Measurements from ENCODE around the gene SDHD. TPM values are rescaled to one million over a fixed set of nuclear protein-coding genes. Genes with fewer than 3 reads are reported as not detected.

The SDHD gene
- total and polyA plus RNA-seq, 9 of the 15 experiments (the other 6 are each of a cell fraction or from before 2014, with no cell fraction given): 150 to 1,225 (median 215) TPM

- TF ChIP-seq CREB5 (CRISPR knock-in tag; IDR thresholded peaks at IDR 0.05) (no peak), ZBTB9 (CRISPR knock-in tag; IDR thresholded peaks at IDR 0.05) (peak; percentile 5; the same call in 1 of the 2 replicates), EWSR1 (IDR thresholded peaks at IDR 0.05; ENCODE audit: borderline replicate concordance, low read depth, partially characterized antibody) (no peak), MAFG (tag; conservative IDR thresholded peaks at IDR 0.05) (no peak), SRSF3 (IDR thresholded peaks at IDR 0.05; ENCODE audit: insufficient read depth, low read length) (no peak), DIDO1 (tag; IDR thresholded peaks at IDR 0.05; ENCODE audit: low read depth) (peak; percentile 75), SMARCA4 (IDR thresholded peaks at IDR 0.05) (no peak), KAT8 (IDR thresholded peaks at IDR 0.05; ENCODE audit: low read depth) (peak; percentile 66; the same call in 1 of the 2 replicates), GTF2B (IDR thresholded peaks at IDR 0.05; ENCODE audit: extremely low read depth, insufficient read length) (no peak), NFIC (IDR thresholded peaks at IDR 0.05) (peak; percentile 30; the same call in 1 of the 2 replicates), MED1 (CRISPR knock-in tag; IDR thresholded peaks at IDR 0.05; ENCODE audit: borderline replicate concordance) (no peak), TSC22D4 (tag; IDR thresholded peaks at IDR 0.05) (no peak), HES1 (IDR thresholded peaks at IDR 0.05; ENCODE audit: low read depth) (no peak), ZHX1 (conservative IDR thresholded peaks at IDR 0.05; ENCODE audit: low read length) (no peak), MNT (conservative IDR thresholded peaks at IDR 0.05) (peak; percentile 43 to 73)
Observed at GRCh38 chr11:112086422-112087191, at the start of gene SDHD, which contains the start of gene TIMM8B (continued).

Data from K562 (cell line).